Measurements from ENCODE around the gene DUOXA2.
"Not testable (repeated sequence)": the region's sequence is repeated elsewhere in the genome, so short reads cannot be mapped to it uniquely, and the experiment has no call there.

DNA sequence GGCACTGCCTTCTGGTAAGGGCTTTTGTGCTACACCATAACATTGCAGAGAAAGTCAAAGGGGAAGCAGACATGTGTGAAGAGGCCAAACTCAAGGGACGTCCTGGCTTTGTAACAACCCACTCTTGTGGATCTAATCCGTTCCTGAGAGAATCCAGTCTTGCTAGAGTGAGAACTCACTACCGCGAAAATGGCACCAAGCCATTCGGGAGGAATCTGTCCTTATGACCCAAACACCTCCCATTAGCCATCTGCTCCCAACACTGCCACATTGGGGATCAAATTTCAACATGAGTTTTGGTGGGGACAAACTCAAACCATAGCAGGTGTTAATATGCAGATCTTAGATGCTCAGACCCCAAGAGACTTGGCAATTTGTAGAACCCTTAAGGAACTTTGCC is 34.9 kb upstream of the DUOXA2 start:
- not testable (repeated sequence) for TF ChIP-seq CTCF (conservative IDR thresholded peaks at IDR 0.05 in 1 of 2, IDR thresholded peaks at IDR 0.05 in 1 of 2; ENCODE audit: extremely low read depth in 1 of 2, insufficient read depth in 1 of 2, low read depth in 1 of 2, low read length in 2 of 2); EZH2 (IDR thresholded peaks at IDR 0.05; ENCODE audit: borderline replicate concordance, low read length)

Data from mammary epithelial cell (primary cell).